ENCODE measurements around the gene TTLL3. TPM values are rescaled to one million over a fixed set of nuclear protein-coding genes. Genes with fewer than 3 reads are reported as not detected.
"Not testable (repeated sequence)": the region's sequence is repeated elsewhere in the genome, so short reads cannot be mapped to it uniquely, and the experiment has no call there.

TTLL3 gene
- total RNA-seq, 1 experiment from 2014 or later = 1.4 TPM

- no peak for DNase-seq (ENCODE audit: low read depth)
- in situ Hi-C loops (cut with HindIII; ENCODE audit: low pct_unique_long_range_greater_than_20kb, low sequenced_read_pairs) = no loop called here
These were observed 15.5 kb downstream of the TTLL3 start for GRCh38 chr3:9825451-9826040.

GRCh38 chr3:9826815-9827573, 16.9 kb downstream of the TTLL3 start:
- DNase-seq (ENCODE audit: low read depth) = no peak
- in situ Hi-C loops (cut with HindIII; ENCODE audit: low pct_unique_long_range_greater_than_20kb, low sequenced_read_pairs) = no loop called here

GRCh38 chr3:9828801-9829755, 19.0 kb downstream of the TTLL3 start:
- DNase-seq (ENCODE audit: low read depth) = no peak
- in situ Hi-C loops (cut with HindIII; ENCODE audit: low pct_unique_long_range_greater_than_20kb, low sequenced_read_pairs) = no loop called here

- in situ Hi-C loops (cut with HindIII; ENCODE audit: low pct_unique_long_range_greater_than_20kb, low sequenced_read_pairs) = no loop called here
These were observed 21.2 kb downstream of the TTLL3 start for GRCh38 chr3:9831253-9831652.

GRCh38 chr3:9833078-9833477, 23.0 kb downstream of the TTLL3 start:
- no peak for DNase-seq (ENCODE audit: low read depth)
- in situ Hi-C loops (cut with HindIII; ENCODE audit: low pct_unique_long_range_greater_than_20kb, low sequenced_read_pairs) = no loop called here

More at GRCh38 chr3:9831253-9831652, 21.2 kb downstream of the TTLL3 start:
- no peak for DNase-seq (ENCODE audit: low read depth)

GRCh38 chr3:9834520-9835380, 24.7 kb downstream of the TTLL3 start:
- in situ Hi-C loops (cut with HindIII; ENCODE audit: low pct_unique_long_range_greater_than_20kb, low sequenced_read_pairs) = no loop called here
- DNase-seq (ENCODE audit: low read depth) = no peak

GRCh38 chr3:9837701-9838582, 27.9 kb downstream of the TTLL3 start:
- no peak for DNase-seq (ENCODE audit: low read depth)
- in situ Hi-C loops (cut with HindIII; ENCODE audit: low pct_unique_long_range_greater_than_20kb, low sequenced_read_pairs) = no loop called here

GRCh38 chr3:9838856-9839255, 28.8 kb downstream of the TTLL3 start:
- in situ Hi-C loops (cut with HindIII; ENCODE audit: low pct_unique_long_range_greater_than_20kb, low sequenced_read_pairs) = no loop called here
- DNase-seq (ENCODE audit: low read depth) = no peak

GRCh38 chr3:9841015-9841414, 31.0 kb downstream of the TTLL3 start:
- in situ Hi-C loops (cut with HindIII; ENCODE audit: low pct_unique_long_range_greater_than_20kb, low sequenced_read_pairs) = no loop called here
- no peak for DNase-seq (ENCODE audit: low read depth)

GRCh38 chr3:9843715-9844438, 33.8 kb downstream of the TTLL3 start, which contains the start of gene RPUSD3:
TSS of gene RPUSD3 (minus strand) at chr3:9844008. CDS start at chr3:9843990, 18 bp downstream.
- in situ Hi-C loops (cut with HindIII; ENCODE audit: low pct_unique_long_range_greater_than_20kb, low sequenced_read_pairs) = no loop called here
- DNase-seq (ENCODE audit: low read depth) = peak; percentile 86

GRCh38 chr3:9846231-9846630, 36.2 kb downstream of the TTLL3 start:
- DNase-seq (ENCODE audit: low read depth) = no peak
- in situ Hi-C loops (cut with HindIII; ENCODE audit: low pct_unique_long_range_greater_than_20kb, low sequenced_read_pairs) = no loop called here

- in situ Hi-C loops (cut with HindIII; ENCODE audit: low pct_unique_long_range_greater_than_20kb, low sequenced_read_pairs) = no loop called here
These were observed 36.9 kb downstream of the TTLL3 start for GRCh38 chr3:9846931-9847488.

GRCh38 chr3:9847870-9848269, 37.8 kb downstream of the TTLL3 start:
- DNase-seq (ENCODE audit: low read depth); in situ Hi-C loops (cut with HindIII; ENCODE audit: low pct_unique_long_range_greater_than_20kb, low sequenced_read_pairs): not testable (repeated sequence)

More at GRCh38 chr3:9846931-9847488, 36.9 kb downstream of the TTLL3 start:
- DNase-seq (ENCODE audit: low read depth) = no peak

- DNase-seq (ENCODE audit: low read depth) = peak; percentile 22
- in situ Hi-C loops (cut with HindIII; ENCODE audit: low pct_unique_long_range_greater_than_20kb, low sequenced_read_pairs) = not testable (repeated sequence)
These were observed 38.8 kb downstream of the TTLL3 start for GRCh38 chr3:9848860-9849259.

- in situ Hi-C loops (cut with HindIII; ENCODE audit: low pct_unique_long_range_greater_than_20kb, low sequenced_read_pairs); DNase-seq (ENCODE audit: low read depth): not testable (repeated sequence)
These were observed 41.3 kb downstream of the TTLL3 start for GRCh38 chr3:9851383-9851782.

- DNase-seq (ENCODE audit: low read depth); in situ Hi-C loops (cut with HindIII; ENCODE audit: low pct_unique_long_range_greater_than_20kb, low sequenced_read_pairs): not testable (repeated sequence)
These were observed 41.9 kb downstream of the TTLL3 start for GRCh38 chr3:9851926-9852325.
